ENCODE data around the gene RBBP8NL.

GRCh38 chr20:62436692-62437091, 9.4 kb upstream of the RBBP8NL start:
- TF ChIP-seq POLR2AphosphoS5 (IDR thresholded peaks at IDR 0.05; ENCODE audit: low read depth, low read length) = no peak
- TF ChIP-seq TAF1 (IDR thresholded peaks at IDR 0.05; ENCODE audit: borderline replicate concordance, low read depth, low read length) = no peak
- TF ChIP-seq POLR2A (IDR thresholded peaks at IDR 0.05; ENCODE audit: low read depth, low read length) = no peak

Data from GM12892 (cell line).